ENCODE results near the gene DONSON. TPM values are rescaled to one million over a fixed set of nuclear protein-coding genes. Genes with fewer than 3 reads are reported as not detected.
A peak's percentile ranks its signal among the peaks of the same experiment; 100 is the strongest.

The DONSON gene
- total and polyA plus RNA-seq, 9 of the 15 experiments (the other 6 are each of a cell fraction or from before 2014, with no cell fraction given): 26.7 to 124 (median 62.6) TPM

DNA sequence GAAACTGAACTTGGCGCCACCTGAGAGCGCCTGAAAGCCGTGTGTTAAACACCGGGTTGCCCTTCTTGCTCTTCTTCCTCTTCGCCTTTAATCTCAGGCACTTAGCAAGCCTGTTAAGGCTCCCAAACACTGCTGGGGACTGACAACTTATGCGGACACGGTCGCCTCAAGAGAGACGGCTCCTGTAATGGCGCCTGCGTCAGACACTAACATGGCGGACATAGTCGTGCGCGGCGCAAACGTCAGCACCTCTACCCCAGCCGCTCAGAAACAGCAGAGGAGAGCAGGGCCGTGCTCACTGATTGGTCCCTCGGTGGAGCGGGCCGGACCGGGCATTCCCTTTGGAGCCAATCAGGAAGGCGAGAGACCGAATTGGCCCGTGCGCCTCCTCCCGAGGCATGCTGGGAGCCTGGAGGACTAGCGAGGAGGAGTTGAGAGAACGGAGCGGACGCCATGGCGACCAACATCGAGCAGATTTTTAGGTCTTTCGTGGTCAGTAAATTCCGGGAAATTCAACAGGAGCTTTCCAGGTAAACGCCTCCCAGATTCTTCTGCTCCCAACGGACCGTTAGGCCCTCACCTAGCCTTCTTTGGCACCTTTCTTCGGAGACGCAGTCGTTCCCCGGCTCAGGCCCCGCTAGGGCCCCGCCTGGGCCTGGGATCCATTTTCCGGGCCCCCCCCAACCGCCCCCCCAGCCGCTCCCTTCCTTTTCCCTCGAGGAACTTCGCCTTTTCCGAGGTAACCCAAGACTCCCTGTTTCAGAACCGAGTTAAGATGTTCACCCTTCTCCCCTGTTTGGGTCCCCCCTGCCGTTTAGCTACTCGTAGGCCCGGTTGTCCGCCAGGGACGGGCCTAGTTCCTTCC lies 45.6 kb downstream of the DONSON start, which contains the start of gene SON (continued):
- no peak for TF ChIP-seq CCAR2 (IDR thresholded peaks at IDR 0.05; ENCODE audit: low read depth, low read length)
- no peak for TF ChIP-seq ZNF77 (CRISPR knock-in tag; IDR thresholded peaks at IDR 0.05)
- TF ChIP-seq FOXK1 (CRISPR knock-in tag; IDR thresholded peaks at IDR 0.05; ENCODE audit: borderline replicate concordance): peak; percentile 93; the same call in 1 of the 2 replicates
- no peak for TF ChIP-seq HMG20A (CRISPR knock-in tag; conservative IDR thresholded peaks at IDR 0.05)
- TF ChIP-seq ZNF639 (CRISPR knock-in tag; conservative IDR thresholded peaks at IDR 0.05 in 1 of 2, IDR thresholded peaks at IDR 0.05 in 1 of 2): peak in 1 of 2 experiments; percentile 93; a peak in 2 of 4 replicates
- no peak for TF ChIP-seq CBFA2T3 (IDR thresholded peaks at IDR 0.05)
- TF ChIP-seq ZNF184 (CRISPR knock-in tag; IDR thresholded peaks at IDR 0.05): no peak
- TF ChIP-seq ZNF592 (IDR thresholded peaks at IDR 0.05): no peak
- no peak for TF ChIP-seq BCLAF1 (IDR thresholded peaks at IDR 0.05; ENCODE audit: borderline replicate concordance in 1 of 2, control insufficient read depth in 1 of 2, low read depth in 2 of 2, low read length in 1 of 2)
- no peak for TF ChIP-seq ZNF134 (CRISPR knock-in tag; conservative IDR thresholded peaks at IDR 0.05)
- no peak for TF ChIP-seq ZNF3 (CRISPR knock-in tag; IDR thresholded peaks at IDR 0.05)
- TF ChIP-seq BRCA1 (IDR thresholded peaks at IDR 0.05): no peak
- no peak for TF ChIP-seq BRCA1 (CRISPR knock-in tag; IDR thresholded peaks at IDR 0.05)
- TF ChIP-seq ZNF23 (CRISPR knock-in tag; IDR thresholded peaks at IDR 0.05): no peak
- peak; percentile 74 for TF ChIP-seq ELF2 (CRISPR knock-in tag; IDR thresholded peaks at IDR 0.05)
